Endothelial cell of umbilical vein (primary cell): ENCODE results near the gene UPP2. TPM values are rescaled to one million over a fixed set of nuclear protein-coding genes. Genes with fewer than 3 reads are reported as not detected.

Experiments used
- BruUV-seq: library from RNA; stranded (reverse); fragments of 400-500 nt; replicated peaks from 2 replicates; lab custom pipeline; 2021; lab: Mats Ljungman, UMichigan
- CTCF ChIA-PET: fragments of 300-600, 350-600 bp; sonication (Branson Sonifier 250); formaldehyde crosslinking; loops from one replicate; lab custom pipeline; 2021; ENCODE audit warnings: antibody characterized with exemption, inconsistent platforms; lab: Charles Lee
- POLR2A ChIA-PET: fragments of 300-600, 350-600 bp; sonication (Branson Sonifier 250); formaldehyde crosslinking; loops from one replicate; lab custom pipeline; 2021; ENCODE audit warnings: antibody characterized with exemption, inconsistent platforms; lab: Charles Lee
- DNase-seq: peaks from one replicate; pipeline ENCODE4 v3.0.0-alpha.2; 2011; ENCODE audit warnings: low read depth, low spot score
- FAIRE-seq: peaks from 2 replicates; lab custom pipeline; 2011; peaks lifted over from hg19 to GRCh38; lab: Jason Lieb, UNC
- H2AFZ ChIP-seq: 2 replicates; pipeline ENCODE4 v1.6.0; 2012; ENCODE audit warnings: low read depth, low read length, control low read depth, inconsistent platforms
- H3K27ac ChIP-seq: 2 replicates; pipeline ENCODE4 v1.5.1; 2011; ENCODE audit warnings: low read depth, mild to moderate bottlenecking, control low read depth, low read length, moderate library complexity; ENCODE audit not compliant: insufficient read depth
- H3K27me3 ChIP-seq, 2 experiments: 2 replicates each; pipeline versions ENCODE4 v1.6.0 to v1.6.1; 2011; ENCODE audit warnings: low read length in 2 of 2, mixed read lengths in 1 of 2; ENCODE audit not compliant: control insufficient read depth in 2 of 2, insufficient read depth in 2 of 2
- H3K36me3 ChIP-seq, 2 experiments: 2 replicates in 1 of 2; 3 replicates in 1 of 2; pipeline ENCODE4 v1.5.1; 2011; ENCODE audit warnings: low read length in 2 of 2, mild to moderate bottlenecking in 1 of 2, moderate library complexity in 1 of 2; ENCODE audit not compliant: control insufficient read depth in 2 of 2, insufficient read depth in 2 of 2; ENCODE audit errors: extremely low read depth in 1 of 2
- H3K4me1 ChIP-seq: 3 replicates; pipeline ENCODE4 v1.5.1; 2011; ENCODE audit warnings: mild to moderate bottlenecking, low read length; ENCODE audit not compliant: control insufficient read depth, insufficient read depth; ENCODE audit errors: extremely low read depth
- H3K4me2 ChIP-seq: 2 replicates; pipeline ENCODE4 v1.6.1; 2011; ENCODE audit warnings: low read length, control low read depth, mixed read lengths; ENCODE audit not compliant: insufficient read depth
- H3K4me3 ChIP-seq, 3 experiments: fragments of 200-600 bp in 1 of 3; sonication (generic), shearing (Covaris generic) in 1 of 3; replicated peaks in 1 of 3; 2 replicates each; pipeline ENCODE4 v1.5.1; 2011 to 2016; ENCODE audit warnings: control low read depth in 3 of 3, low read length in 3 of 3, mild to moderate bottlenecking in 2 of 3, inconsistent platforms in 1 of 3, low read depth in 1 of 3, moderate library complexity in 1 of 3; ENCODE audit not compliant: insufficient read depth in 1 of 3
- H3K79me2 ChIP-seq: 2 replicates; pipeline ENCODE4 v1.6.0; 2012; ENCODE audit warnings: low read length, inconsistent platforms; ENCODE audit not compliant: control insufficient read depth, insufficient read depth
- H3K9ac ChIP-seq: replicated peaks from 2 replicates; pipeline ENCODE3; 2011; ENCODE audit warnings: low read length, control low read depth; ENCODE audit not compliant: insufficient read depth; ENCODE audit errors: extremely low read depth
- H3K9me1 ChIP-seq: replicated peaks from 3 replicates; pipeline ENCODE4 v1.6.0; 2011; ENCODE audit warnings: mild to moderate bottlenecking, low read length; ENCODE audit not compliant: control insufficient read depth, insufficient read depth; ENCODE audit errors: extremely low read depth
- H3K9me3 ChIP-seq: replicated peaks from 2 replicates; pipeline ENCODE4 v1.5.1; 2012; ENCODE audit warnings: low read length, inconsistent platforms; ENCODE audit not compliant: control insufficient read depth, insufficient read depth
- H4K20me1 ChIP-seq: replicated peaks from 2 replicates; pipeline ENCODE3; 2011; ENCODE audit warnings: mild to moderate bottlenecking, low read length; ENCODE audit not compliant: control insufficient read depth, insufficient read depth; ENCODE audit errors: extremely low read depth
- EZH2 ChIP-seq: IDR thresholded peaks from 2 replicates; pipeline ENCODE4 v1.6.1; 2012; ENCODE audit warnings: borderline replicate concordance, low read depth, mild to moderate bottlenecking, moderate library complexity, low read length, inconsistent platforms; ENCODE audit not compliant: severe bottlenecking
- FOS ChIP-seq: IDR thresholded peaks from 2 replicates; pipeline ENCODE4 v1.6.1; 2011; ENCODE audit warnings: mild to moderate bottlenecking, low read length, moderate library complexity, borderline replicate concordance; ENCODE audit not compliant: insufficient read depth
- GATA2 ChIP-seq: IDR thresholded peaks from 2 replicates; pipeline ENCODE4 v1.7.0; 2011; ENCODE audit warnings: low read depth, mild to moderate bottlenecking, moderate library complexity, mixed read lengths, low read length; ENCODE audit not compliant: insufficient read length, insufficient read depth
- JUN ChIP-seq: IDR thresholded peaks from 2 replicates; pipeline ENCODE4 v1.6.1; 2011; ENCODE audit warnings: borderline replicate concordance, low read depth; ENCODE audit not compliant: insufficient read length, insufficient read depth
- MYC ChIP-seq: IDR thresholded peaks from one replicate; pipeline ENCODE4 v1.6.1; 2011; ENCODE audit warnings: mild to moderate bottlenecking, low read depth, low read length
- POLR2A ChIP-seq: IDR thresholded peaks from 2 replicates; pipeline ENCODE4 v1.6.1; 2012; ENCODE audit warnings: low read depth, mild to moderate bottlenecking, control low read depth, low read length
- POLR2AphosphoS5 ChIP-seq: IDR thresholded peaks from 2 replicates; pipeline ENCODE4 v1.6.1; 2012; ENCODE audit warnings: low read depth, mild to moderate bottlenecking, control low read depth, low read length, moderate library complexity; ENCODE audit not compliant: insufficient read depth
- dilution Hi-C: fragments of 300-500 bp; cut with MboI; formaldehyde crosslinking; loops from one replicate; pipeline ENCODE4 v1.15.0; 2019; ENCODE audit warnings: low sequenced_read_pairs; ENCODE audit not compliant: extremely low pct_ligation_motif_present
- intact Hi-C: fragments of 100-400 bp; cut with micrococcal nuclease; formaldehyde crosslinking; loops from one replicate; pipeline ENCODE4 v1.10.0; 2022
- polyA plus RNA-seq, 4 experiments: library from polyadenylated mRNA; depleted of rRNA in 3 of 4; stranded (reverse) in 3 of 4; unstranded in 1 of 4; fragments of >200 nt; gene quantifications; 2 replicates each; pipeline versions ENCODE4 v1.2.1 to v1.2.3, GENCODE V29; 2011 to 2012; ENCODE audit warnings: missing spikeins in 1 of 4
- total RNA-seq: library from RNA; stranded (reverse); gene quantifications from 2 replicates; pipeline ENCODE4 v1.2.3, GENCODE V29; 2021
- TF ChIP-seq, protein P1 (sequence below): IDR thresholded peaks from 2 replicates; pipeline ENCODE4 v1.6.1; 2011; ENCODE audit not compliant: insufficient read depth, insufficient read length
- TF ChIP-seq, protein P2 (sequence below), 2 donors: IDR thresholded peaks; 1 replicate in 1 of 2; 2 replicates in 1 of 2; pipeline ENCODE4 v1.5.1; 2011; ENCODE audit warnings: low read length in 2 of 2, mild to moderate bottlenecking in 2 of 2, moderate library complexity in 2 of 2, control low read depth in 1 of 2, inconsistent platforms in 1 of 2, low read depth in 1 of 2; ENCODE audit not compliant: insufficient read depth in 1 of 2; ENCODE audit errors: extremely low read depth in 1 of 2

Gene UPP2
- total and polyA plus RNA-seq, 2 donors (not counting 3 experiments of a cell fraction or from before 2014, with no cell fraction given), result not detected

DNA sequence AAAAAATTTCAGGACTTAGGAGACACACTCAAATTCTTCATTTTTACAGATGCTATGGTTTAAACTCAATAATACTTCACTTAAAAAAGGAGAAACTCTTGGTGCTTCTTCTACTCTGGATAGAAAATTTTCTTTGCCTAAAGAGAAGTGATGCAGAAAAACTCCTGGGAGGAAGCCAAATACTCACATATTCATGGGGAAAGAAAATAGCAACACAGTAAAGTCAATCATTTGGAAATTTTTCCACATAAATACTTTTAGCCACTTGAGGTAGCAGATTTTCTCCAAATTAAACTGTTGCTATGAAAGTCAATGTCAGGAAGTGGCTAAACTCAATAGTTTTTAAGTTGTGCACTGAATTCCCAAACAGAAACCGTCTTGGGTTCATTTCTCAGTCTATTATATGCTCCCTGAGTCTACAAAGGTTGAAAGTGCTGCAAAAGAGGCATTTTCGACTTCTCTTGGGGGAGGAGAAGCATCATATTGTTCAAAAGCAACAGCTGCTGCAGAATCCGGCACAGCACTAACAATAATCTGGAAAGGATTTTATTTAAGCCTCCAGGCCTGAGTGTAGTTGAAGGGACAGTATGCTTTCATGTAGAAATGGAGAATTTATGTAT lies 81.1 kb downstream of the UPP2 start:
- Histone ChIP-seq H3K27me3 (peaks cover 19 to 23% of the 10 kb centered on the region in 2 experiments), H3K9me1 (no peaks in the 10 kb centered on the region), H3K27ac (no peak overlapping the region), H3K9ac (no peak overlapping the region), H3K36me3 (no peaks in the 10 kb centered on the region), H4K20me1 (no peaks in the 10 kb centered on the region), H3K9me3 (no peaks in the 10 kb centered on the region), H3K4me3 (no peak overlapping the region), H3K4me2 (no peak overlapping the region), H3K4me1 (no peaks in the 10 kb centered on the region), H3K79me2 (no peaks in the 10 kb centered on the region), H2AFZ (no peak overlapping the region)
- intact Hi-C loops (no loop called here), dilution Hi-C loops (no loop called here)
- TF ChIP-seq FOS, result no peak
- TF ChIP-seq GATA2, result no peak
- no peak for TF ChIP-seq MYC
- no peak for TF ChIP-seq POLR2A
- TF ChIP-seq JUN, result no peak
- no peak for TF ChIP-seq POLR2AphosphoS5
- TF ChIP-seq, protein P1, sequence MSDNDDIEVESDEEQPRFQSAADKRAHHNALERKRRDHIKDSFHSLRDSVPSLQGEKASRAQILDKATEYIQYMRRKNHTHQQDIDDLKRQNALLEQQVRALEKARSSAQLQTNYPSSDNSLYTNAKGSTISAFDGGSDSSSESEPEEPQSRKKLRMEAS, result no peak
- TF ChIP-seq, protein P2, sequence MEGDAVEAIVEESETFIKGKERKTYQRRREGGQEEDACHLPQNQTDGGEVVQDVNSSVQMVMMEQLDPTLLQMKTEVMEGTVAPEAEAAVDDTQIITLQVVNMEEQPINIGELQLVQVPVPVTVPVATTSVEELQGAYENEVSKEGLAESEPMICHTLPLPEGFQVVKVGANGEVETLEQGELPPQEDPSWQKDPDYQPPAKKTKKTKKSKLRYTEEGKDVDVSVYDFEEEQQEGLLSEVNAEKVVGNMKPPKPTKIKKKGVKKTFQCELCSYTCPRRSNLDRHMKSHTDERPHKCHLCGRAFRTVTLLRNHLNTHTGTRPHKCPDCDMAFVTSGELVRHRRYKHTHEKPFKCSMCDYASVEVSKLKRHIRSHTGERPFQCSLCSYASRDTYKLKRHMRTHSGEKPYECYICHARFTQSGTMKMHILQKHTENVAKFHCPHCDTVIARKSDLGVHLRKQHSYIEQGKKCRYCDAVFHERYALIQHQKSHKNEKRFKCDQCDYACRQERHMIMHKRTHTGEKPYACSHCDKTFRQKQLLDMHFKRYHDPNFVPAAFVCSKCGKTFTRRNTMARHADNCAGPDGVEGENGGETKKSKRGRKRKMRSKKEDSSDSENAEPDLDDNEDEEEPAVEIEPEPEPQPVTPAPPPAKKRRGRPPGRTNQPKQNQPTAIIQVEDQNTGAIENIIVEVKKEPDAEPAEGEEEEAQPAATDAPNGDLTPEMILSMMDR (IDR thresholded peaks at IDR 0.05; ENCODE audit: extremely low read depth in 1 of 2, insufficient read depth in 1 of 2, low read depth in 1 of 2, low read length in 2 of 2), result no peak
- no peak for TF ChIP-seq EZH2
- FAIRE-seq (no peak), DNase-seq (no peak)
- ChIA-PET CTCF (no interaction called here), POLR2A (no interaction called here)
- no TSS peak for BruUV-seq
